ENCODE results near the gene SNAP25. TPM values are rescaled to one million over a fixed set of nuclear protein-coding genes. Genes with fewer than 3 reads are reported as not detected.

SNAP25 gene
- total RNA-seq, 4 donors from 2014 or later: 0.38 to 1.3 (median 0.58) TPM

DNA sequence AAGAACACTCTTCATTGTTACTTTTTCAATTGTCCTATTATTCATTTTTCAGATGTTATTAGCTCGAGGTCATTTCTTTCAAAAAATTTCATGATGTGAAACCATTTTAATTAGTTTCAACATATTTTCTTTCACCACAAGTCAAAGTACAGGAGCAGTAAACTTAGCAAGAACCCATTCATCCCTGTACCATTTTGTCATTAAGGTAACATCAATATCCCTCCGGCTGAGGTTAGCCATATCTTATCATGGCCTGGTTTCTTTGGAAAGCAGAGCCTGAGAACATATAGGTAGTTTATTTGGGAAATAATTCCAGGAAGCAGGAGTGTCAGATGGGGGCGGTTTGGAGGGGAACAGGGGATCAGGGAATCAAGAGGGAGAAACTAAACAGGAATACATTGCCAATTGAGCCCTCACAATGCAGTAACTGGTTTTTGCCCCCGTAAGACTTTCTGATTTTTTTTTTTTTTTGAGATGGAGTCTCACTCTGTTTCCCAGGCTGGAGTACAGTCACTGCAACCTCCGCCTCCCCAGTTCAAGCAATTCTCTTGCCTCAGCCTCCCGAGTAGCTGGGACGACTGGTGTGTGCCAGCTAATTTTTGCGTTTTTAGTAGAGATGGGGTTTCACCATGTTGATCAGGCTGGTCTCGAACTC lies 131.7 kb downstream of the SNAP25 start:
- TF ChIP-seq, protein P1, sequence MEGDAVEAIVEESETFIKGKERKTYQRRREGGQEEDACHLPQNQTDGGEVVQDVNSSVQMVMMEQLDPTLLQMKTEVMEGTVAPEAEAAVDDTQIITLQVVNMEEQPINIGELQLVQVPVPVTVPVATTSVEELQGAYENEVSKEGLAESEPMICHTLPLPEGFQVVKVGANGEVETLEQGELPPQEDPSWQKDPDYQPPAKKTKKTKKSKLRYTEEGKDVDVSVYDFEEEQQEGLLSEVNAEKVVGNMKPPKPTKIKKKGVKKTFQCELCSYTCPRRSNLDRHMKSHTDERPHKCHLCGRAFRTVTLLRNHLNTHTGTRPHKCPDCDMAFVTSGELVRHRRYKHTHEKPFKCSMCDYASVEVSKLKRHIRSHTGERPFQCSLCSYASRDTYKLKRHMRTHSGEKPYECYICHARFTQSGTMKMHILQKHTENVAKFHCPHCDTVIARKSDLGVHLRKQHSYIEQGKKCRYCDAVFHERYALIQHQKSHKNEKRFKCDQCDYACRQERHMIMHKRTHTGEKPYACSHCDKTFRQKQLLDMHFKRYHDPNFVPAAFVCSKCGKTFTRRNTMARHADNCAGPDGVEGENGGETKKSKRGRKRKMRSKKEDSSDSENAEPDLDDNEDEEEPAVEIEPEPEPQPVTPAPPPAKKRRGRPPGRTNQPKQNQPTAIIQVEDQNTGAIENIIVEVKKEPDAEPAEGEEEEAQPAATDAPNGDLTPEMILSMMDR (IDR thresholded peaks at IDR 0.05; ENCODE audit: low read depth): no peak

DNA sequence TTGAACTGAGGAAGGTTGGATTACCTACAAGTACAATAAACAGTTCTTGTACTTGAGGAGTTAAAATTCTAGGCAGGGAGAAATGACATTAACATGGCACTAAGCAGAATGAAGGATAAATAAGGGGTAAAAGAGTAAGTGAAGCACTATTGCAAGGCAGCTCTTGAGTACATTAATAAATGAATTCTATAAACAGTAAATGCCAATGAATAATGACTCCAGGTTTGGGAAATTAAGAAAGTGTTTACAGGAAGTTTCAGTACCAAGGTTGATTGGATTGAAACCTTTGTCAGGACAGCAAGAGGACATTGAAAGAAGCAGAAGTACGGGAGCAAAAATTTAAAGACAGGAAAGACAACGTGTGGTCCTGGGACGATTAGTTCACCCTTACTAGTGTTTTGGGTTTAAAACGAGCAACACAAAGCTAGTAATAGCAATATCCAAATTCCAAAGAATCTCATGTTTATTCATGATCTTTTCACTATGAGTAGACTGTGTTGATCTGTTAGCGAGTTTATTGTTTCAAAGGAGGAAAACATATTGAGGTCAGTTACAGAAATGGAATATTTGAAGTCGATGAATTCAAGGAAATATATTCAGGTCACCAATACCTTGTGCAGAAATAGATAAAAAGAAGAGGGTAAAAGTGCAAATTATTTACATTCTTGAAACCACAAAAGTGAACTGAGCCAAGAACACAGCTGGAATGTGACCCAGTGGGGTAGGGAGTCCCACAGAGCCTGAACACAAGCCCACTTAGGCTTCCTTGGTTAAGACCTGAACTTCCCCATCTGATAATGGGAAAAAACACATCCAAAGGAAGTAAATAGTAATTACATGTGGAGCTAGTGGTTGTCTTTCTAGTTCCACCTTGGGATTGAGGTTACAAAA lies 134.5 kb downstream of the SNAP25 start:
- TF ChIP-seq, protein P1 (IDR thresholded peaks at IDR 0.05; ENCODE audit: low read depth): no peak

DNA sequence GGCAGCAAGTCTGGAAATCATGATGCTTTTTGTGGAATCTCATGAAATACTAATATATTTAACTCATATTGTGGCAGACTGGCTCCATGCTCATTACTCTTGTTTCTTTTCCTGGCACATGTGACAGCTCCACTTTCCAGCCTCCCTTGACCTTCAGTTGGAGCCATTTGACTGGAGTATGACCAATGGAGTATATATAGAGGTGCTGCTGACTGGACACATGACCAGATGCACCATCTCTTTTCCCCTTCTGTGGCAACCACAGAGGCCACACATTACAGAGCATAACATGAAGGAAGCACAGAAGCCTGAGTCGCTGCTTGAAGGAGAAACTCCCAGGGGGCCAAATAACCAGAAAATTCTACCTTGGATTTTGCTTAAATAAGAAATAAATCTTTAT lies 138.0 kb downstream of the SNAP25 start:
- TF ChIP-seq, protein P1 (IDR thresholded peaks at IDR 0.05; ENCODE audit: low read depth): no peak

Small RNA genes within 50 kb of the gene (small RNA-seq; reads per million reads assigned to genes)
- not detected for gene HIGD1AP15

Other genes with a start within 250 kb of the SNAP25 start
- 10 to 100 TPM in 1 of 4 donors, 1 to 10 TPM in 3; 5.1 to 10.8 (median 8.7) TPM for gene ANKEF1, start 183.8 kb upstream of the SNAP25 start, total RNA-seq
- gene MKKS, start 215.4 kb downstream of the SNAP25 start, total RNA-seq: 10 to 100 TPM in 3 of 4 donors, 1 to 10 TPM in 1; 8.3 to 24.0 (median 13.8) TPM
- 1 to 10 TPM; 2.4 to 5.4 (median 4.1) TPM for gene SLX4IP, start 216.5 kb downstream of the SNAP25 start, total RNA-seq